Chondrocyte (in vitro differentiated cells): Measurements from ENCODE around the gene MTO1. TPM values are rescaled to one million over a fixed set of nuclear protein-coding genes. Genes with fewer than 3 reads are reported as not detected.
A peak's percentile ranks its signal among the peaks of the same experiment; 100 is the strongest.

ENCODE experiments used
- DNase-seq: peaks from one replicate; pipeline ENCODE4 v3.0.0; 2021; ENCODE audit warnings: mixed read lengths, low spot score
- H3K27ac Mint-ChIP-seq: one replicate; pipeline ENCODE4 v1.8.0; 2021; ENCODE audit warnings: mild to moderate bottlenecking, moderate library complexity, mixed read lengths; ENCODE audit not compliant: unreplicated experiment
- H3K27me3 Mint-ChIP-seq: 2 replicates; pipeline ENCODE4 v1.8.0; 2021; ENCODE audit warnings: low read depth, mixed read lengths
- H3K36me3 Mint-ChIP-seq: 2 replicates; pipeline ENCODE4 v1.8.0; 2021; ENCODE audit warnings: low read depth, mixed read lengths
- H3K4me1 Mint-ChIP-seq: 2 replicates; pipeline ENCODE4 v1.8.0; 2021; ENCODE audit warnings: low read depth, mild to moderate bottlenecking, mixed read lengths
- H3K4me3 Mint-ChIP-seq: one replicate; pipeline ENCODE4 v1.8.0; 2021; ENCODE audit warnings: mild to moderate bottlenecking, moderate library complexity, mixed read lengths; ENCODE audit not compliant: unreplicated experiment
- H3K9me3 Mint-ChIP-seq: 2 replicates; pipeline ENCODE4 v1.8.0; 2021; ENCODE audit warnings: low read depth, mixed read lengths
- total RNA-seq: library from RNA; stranded (reverse); gene quantifications from 3 replicates; pipeline ENCODE4 v1.2.1, GENCODE V29; 2021
- TF ChIP-seq, protein P1 (sequence below): fragments of 200-600 bp; sonication (generic); IDR thresholded peaks from 2 replicates; pipeline ENCODE4 v1.5.0; 2021; ENCODE audit warnings: antibody characterized with exemption, mild to moderate bottlenecking, moderate library complexity

The MTO1 gene
- total RNA-seq, 1 donor from 2014 or later = 25.6 TPM

DNA sequence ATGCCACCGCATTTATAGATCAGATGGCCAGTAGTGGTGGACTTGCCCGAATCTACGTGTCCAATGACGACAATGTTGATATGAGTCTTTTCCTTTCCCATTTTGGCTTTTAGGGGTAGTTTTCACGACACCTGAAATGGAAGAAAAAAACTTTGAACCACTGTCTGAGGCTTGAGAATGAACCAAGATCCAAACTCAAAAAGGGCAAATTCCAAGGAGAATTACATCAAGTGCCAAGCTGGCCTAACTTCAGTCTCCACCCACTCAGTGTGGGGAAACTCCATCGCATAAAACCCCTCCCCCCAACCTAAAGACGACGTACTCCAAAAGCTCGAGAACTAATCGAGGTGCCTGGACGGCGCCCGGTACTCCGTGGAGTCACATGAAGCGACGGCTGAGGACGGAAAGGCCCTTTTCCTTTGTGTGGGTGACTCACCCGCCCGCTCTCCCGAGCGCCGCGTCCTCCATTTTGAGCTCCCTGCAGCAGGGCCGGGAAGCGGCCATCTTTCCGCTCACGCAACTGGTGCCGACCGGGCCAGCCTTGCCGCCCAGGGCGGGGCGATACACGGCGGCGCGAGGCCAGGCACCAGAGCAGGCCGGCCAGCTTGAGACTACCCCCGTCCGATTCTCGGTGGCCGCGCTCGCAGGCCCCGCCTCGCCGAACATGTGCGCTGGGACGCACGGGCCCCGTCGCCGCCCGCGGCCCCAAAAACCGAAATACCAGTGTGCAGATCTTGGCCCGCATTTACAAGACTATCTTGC lies 58.6 kb downstream of the MTO1 start:
- Mint-ChIP-seq H3K36me3 (peaks cover 43% of the 10 kb centered on the region), H3K9me3 (no peaks in the 10 kb centered on the region), H3K27ac (peak overlapping the region; percentile 98), H3K4me3 (peak overlapping the region; percentile 93), H3K27me3 (no peaks in the 10 kb centered on the region), H3K4me1 (peaks cover 55% of the 10 kb centered on the region)
- DNase-seq = no peak
- TF ChIP-seq, protein P1, sequence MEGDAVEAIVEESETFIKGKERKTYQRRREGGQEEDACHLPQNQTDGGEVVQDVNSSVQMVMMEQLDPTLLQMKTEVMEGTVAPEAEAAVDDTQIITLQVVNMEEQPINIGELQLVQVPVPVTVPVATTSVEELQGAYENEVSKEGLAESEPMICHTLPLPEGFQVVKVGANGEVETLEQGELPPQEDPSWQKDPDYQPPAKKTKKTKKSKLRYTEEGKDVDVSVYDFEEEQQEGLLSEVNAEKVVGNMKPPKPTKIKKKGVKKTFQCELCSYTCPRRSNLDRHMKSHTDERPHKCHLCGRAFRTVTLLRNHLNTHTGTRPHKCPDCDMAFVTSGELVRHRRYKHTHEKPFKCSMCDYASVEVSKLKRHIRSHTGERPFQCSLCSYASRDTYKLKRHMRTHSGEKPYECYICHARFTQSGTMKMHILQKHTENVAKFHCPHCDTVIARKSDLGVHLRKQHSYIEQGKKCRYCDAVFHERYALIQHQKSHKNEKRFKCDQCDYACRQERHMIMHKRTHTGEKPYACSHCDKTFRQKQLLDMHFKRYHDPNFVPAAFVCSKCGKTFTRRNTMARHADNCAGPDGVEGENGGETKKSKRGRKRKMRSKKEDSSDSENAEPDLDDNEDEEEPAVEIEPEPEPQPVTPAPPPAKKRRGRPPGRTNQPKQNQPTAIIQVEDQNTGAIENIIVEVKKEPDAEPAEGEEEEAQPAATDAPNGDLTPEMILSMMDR = no peak

DNA sequence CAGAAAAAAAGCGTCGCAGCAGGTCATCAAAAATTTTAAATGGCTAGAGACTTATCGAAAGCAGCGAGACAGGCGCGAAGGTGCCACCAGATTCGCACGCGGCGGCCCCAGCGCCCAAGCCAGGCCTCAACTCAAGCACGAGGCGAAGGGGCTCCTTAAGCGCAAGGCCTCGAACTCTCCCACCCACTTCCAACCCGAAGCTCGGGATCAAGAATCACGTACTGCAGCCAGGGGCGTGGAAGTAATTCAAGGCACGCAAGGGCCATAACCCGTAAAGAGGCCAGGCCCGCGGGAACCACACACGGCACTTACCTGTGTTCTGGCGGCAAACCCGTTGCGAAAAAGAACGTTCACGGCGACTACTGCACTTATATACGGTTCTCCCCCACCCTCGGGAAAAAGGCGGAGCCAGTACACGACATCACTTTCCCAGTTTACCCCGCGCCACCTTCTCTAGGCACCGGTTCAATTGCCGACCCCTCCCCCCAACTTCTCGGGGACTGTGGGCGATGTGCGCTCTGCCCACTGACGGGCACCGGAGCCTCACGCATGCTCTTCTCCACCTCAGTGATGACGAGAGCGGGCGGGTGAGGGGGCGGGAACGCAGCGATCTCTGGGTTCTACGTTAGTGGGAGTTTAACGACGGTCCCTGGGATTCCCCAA lies 59.3 kb downstream of the MTO1 start, which contains the start of gene EEF1A1:
Gene EEF1A1 (minus strand): TSS at position 345 of the 663 bp plus-strand sequence. CDS start 1,006 bp downstream, outside the sequence.
- Mint-ChIP-seq H3K4me1 (peaks cover 49% of the 10 kb centered on the region), H3K27me3 (no peaks in the 10 kb centered on the region), H3K4me3 (peak within 1 kb of the TSS; percentile 93), H3K9me3 (no peaks in the 10 kb centered on the region), H3K27ac (peak within 1 kb of the TSS; percentile 98), H3K36me3 (peaks cover 43% of the 10 kb centered on the region)
- DNase-seq = peak; percentile 100
- TF ChIP-seq, protein P1 = no peak

DNA sequence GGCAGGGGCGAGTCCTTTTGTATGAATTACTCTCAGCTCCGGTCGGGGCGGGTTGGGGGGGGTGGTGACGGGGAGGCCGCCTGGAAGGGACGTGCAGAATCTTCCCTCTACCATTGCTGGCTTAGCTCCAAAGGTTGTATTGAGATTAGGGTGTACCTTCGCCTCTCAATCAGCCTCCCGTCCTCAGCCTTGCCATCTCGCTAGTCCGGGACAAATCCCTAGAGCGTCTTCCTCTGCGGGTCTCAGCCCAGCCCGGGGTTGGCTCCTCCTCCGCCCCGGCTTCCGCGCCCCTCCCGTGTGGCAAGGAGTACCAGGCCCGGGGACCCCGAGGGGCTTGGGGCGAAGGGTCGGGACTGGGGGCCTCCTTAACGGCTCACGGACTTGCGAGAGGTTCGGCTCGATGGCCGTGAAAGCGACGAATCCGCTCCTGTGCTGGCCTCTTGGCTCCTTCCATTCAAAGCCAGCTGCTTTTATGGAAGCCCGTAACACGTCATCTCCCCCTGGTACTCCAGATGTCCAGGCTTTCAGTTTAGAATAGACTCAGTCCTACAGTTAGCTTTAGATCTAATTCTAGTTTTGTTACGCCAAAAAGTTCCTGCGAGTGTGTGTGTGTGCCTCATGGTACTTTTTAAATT lies 59.9 kb downstream of the MTO1 start:
- H3K36me3 Mint-ChIP-seq = peaks cover 39% of the 10 kb centered on the region
- TF ChIP-seq, protein P1 = no peak

DNA sequence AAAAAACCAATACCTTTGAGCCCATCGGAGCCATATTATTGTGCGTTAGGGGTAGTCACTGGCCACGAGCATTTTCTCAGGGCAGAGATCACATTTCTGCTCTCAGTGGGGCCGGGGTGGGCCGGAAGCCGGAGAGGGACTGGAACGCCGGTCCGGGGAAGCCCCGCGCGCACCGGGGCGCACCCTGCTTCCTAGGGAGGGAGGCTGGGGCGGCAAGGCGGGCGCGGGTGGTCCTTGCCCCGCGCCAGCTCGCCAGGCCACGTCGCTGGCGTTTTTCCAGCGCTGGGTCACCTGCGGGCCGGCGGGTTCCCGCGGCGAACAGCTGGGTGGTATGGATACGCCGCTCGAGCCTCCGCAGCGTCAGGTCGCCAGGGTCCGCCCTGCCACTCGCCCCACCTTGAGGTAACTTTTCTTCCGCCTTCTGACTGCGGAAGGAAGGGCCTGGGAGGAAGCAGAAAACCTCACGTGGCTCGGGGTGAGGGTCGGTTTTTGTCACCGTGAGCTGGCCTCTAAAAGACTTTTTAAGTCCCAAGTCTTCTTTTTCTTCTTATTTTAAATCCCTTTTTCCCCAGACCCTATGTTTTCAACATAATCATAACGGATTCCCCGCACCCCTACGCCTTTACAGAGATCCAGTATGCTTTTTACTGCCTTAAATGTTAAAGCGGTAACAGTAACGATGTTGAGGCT lies 62.0 kb downstream of the MTO1 start:
- no peak for DNase-seq
- H3K36me3 Mint-ChIP-seq = peaks cover 24% of the 10 kb centered on the region
- peaks cover 35% of the 10 kb centered on the region for H3K4me1 Mint-ChIP-seq
- H3K27ac Mint-ChIP-seq = peak overlapping the region; percentile 98
- H3K4me3 Mint-ChIP-seq = peak overlapping the region; percentile 56
- peaks cover 2% of the 10 kb centered on the region for H3K27me3 Mint-ChIP-seq
- H3K9me3 Mint-ChIP-seq = no peaks in the 10 kb centered on the region
- TF ChIP-seq, protein P1 = no peak

More for the DNA sequence above, 59.9 kb downstream of the MTO1 start:
- H3K27me3 Mint-ChIP-seq = no peaks in the 10 kb centered on the region
- DNase-seq = peak; percentile 93
- H3K4me1 Mint-ChIP-seq = peaks cover 50% of the 10 kb centered on the region
- H3K27ac Mint-ChIP-seq = peak overlapping the region; percentile 98
- peak overlapping the region; percentile 93 for H3K4me3 Mint-ChIP-seq
- no peaks in the 10 kb centered on the region for H3K9me3 Mint-ChIP-seq
